Myocyte (in vitro differentiated cells): Measurements from ENCODE around the gene KHNYN. TPM values are rescaled to one million over a fixed set of nuclear protein-coding genes. Genes with fewer than 3 reads are reported as not detected.

Source experiments
- DNase-seq: peaks from one replicate; pipeline ENCODE4 v3.0.0-alpha.2; 2012; ENCODE audit warnings: low read depth
- total RNA-seq: library from RNA; depleted of rRNA; stranded (reverse); fragments of >200 nt; gene quantifications from 2 replicates; pipeline ENCODE4 v1.2.3, GENCODE V29; 2014

Gene KHNYN
- total RNA-seq, 1 donor from 2014 or later: 28.0 TPM

- DNase-seq: no peak
These were observed 7.5 kb upstream of the KHNYN start for GRCh38 chr14:24422261-24422660.

DNA sequence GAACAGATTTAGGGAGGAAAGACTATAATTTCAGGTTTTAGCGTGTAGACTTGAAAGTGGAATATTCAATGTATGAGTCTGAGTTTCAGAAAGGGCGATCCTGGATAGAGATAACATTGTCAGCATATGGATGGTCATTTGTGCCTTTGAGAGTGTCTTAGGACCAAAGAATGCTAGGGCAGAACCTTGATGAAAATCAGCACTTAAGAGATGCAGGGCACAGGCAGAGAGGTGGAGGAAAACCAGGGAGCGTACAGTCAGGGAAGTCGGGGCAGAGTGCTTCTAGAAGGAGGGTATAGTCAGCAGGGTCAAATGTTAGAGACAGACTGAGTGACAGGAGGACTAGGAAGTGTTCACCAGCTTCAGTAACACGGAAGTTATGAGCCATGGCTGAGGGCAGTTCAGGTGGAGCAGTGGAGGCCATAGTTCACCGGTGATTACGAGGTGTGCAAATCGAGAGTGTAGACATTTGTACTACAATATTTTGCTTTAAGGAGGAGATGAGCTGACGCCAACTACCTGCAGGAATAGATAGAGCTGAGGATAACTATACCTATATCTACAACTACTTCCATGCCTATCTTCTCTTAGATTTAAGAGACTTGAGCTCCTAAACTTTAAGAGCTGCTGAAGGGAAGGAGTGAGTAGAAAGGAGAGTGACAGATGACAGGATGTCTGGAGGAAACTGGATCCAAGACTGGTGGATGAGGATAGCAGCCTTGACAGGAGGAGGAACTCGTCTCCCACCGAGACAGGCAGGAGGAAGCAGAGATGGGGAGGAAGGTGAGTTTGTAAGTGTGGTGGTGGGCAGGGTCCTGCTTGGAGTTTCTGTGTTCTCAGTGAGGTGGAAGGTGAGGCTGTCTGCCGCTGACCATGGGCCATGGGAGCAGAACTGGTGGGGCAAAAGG, 6.8 kb upstream of the KHNYN start:
- no peak for DNase-seq

- peak; percentile 70 for DNase-seq
These were observed 4.0 kb upstream of the KHNYN start for GRCh38 chr14:24425704-24426103.

GRCh38 chr14:24426150-24426911, 3.4 kb upstream of the KHNYN start:
- no peak for DNase-seq

GRCh38 chr14:24426912-24427536, 2.7 kb upstream of the KHNYN start:
- no peak for DNase-seq

- no peak for DNase-seq
These were observed 1.9 kb upstream of the KHNYN start for GRCh38 chr14:24427537-24428508.

GRCh38 chr14:24428628-24429394, 943 bp upstream of the KHNYN start:
- DNase-seq: no peak

- DNase-seq: peak; percentile 79
These were observed 458 bp downstream of the KHNYN start for GRCh38 chr14:24430143-24430681.

GRCh38 chr14:24430682-24431568, 1.2 kb downstream of the KHNYN start:
- DNase-seq: peak; percentile 41

DNA sequence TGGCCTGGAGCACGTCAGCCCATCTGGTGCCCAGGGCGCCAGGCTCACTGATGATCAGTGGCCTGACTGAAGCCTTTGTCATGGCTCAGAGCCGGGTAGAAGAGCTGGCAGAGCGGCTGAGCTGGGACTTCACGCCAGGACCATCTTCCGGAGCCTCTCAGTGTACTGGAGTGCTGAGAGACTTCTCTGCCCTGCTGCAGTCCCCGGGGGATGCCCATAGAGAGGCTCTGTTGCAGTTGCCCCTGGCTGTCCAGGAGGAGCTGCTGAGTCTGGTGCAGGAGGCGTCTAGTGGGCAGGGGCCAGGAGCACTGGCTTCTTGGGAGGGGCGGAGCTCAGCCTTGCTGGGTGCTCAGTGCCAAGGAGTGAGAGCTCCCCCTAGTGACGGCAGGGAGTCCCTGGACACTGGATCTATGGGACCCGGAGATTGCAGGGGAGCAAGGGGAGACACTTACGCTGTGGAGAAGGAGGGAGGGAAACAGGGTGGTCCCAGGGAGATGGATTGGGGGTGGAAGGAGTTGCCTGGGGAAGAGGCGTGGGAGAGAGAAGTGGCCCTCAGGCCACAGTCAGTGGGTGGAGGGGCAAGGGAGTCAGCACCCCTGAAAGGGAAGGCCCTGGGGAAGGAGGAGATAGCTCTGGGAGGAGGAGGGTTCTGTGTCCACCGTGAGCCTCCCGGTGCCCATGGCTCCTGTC, 2.0 kb downstream of the KHNYN start:
- peak; percentile 94 for DNase-seq

DNA sequence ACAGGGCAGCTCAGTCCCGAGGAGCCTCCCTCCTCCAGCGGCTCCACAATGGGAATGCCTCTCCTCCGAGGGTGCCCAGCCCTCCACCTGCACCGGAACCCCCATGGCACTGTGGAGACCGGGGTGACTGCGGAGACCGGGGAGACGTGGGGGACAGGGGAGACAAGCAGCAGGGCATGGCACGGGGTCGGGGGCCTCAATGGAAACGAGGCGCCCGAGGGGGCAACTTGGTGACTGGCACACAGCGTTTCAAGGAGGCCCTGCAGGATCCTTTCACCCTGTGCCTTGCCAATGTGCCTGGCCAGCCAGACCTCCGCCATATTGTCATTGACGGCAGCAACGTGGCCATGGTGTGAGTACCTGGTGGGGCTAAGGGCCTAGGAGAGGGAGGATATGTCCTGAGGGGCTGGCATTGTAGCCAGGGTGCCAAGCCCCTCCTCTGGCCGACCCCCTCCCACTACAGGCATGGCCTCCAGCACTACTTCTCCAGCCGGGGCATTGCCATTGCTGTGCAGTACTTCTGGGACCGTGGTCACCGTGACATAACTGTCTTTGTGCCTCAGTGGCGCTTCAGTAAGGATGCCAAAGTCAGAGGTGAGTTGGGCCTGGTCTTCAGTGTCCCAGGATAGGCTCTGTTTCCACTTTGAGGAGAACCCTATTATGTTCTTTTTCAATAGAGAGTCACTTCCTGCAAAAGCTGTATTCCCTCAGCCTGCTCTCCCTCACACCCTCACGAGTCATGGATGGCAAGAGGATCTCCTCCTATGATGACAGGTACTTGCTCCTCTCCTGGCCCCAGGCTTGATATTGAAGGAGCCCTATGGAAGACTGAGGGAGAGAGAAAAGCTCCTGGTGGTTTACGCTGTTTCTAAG, 2.7 kb downstream of the KHNYN start:
- DNase-seq: no peak

DNA sequence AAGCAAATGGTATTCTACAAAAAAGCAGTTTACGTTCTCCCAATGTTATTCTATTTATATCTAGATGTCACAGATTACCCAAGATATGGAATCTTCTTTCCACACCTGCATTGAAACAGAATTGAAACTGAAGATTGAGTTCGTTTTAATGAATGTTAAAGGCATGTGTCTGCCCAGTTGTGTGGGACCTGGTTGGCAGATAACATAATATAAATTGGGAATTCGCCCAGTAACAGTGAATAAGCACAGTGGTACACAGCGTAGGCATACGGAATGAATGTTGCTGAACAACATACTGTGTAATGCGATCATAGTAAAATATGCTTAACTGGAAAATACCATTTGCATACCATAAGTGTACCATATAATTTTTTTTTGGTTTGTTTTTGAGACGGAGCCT, 4.3 kb downstream of the KHNYN start:
- DNase-seq: no peak

DNA sequence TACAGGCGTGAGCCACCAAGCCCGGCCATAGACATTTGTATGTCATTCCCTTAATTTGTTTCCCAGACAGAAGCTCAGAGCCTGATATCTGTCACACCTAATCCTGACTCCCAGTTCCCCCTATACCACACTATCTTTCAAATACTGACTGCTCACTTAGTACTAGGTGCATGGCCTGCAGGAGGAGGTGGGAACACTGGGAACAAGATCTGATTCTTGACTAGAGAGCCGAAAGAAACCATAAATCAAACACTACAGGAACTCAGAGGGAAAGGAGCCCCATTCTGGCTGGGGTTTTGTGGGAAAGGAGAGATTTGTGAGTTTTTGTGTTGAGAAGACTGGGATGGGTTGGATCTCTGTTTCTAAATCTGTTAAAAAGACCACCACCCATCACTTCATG, 4.9 kb downstream of the KHNYN start:
- DNase-seq: no peak

- DNase-seq: no peak
These were observed 5.5 kb downstream of the KHNYN start for GRCh38 chr14:24435192-24435810.

- no peak for DNase-seq
These were observed 6.2 kb downstream of the KHNYN start for GRCh38 chr14:24435998-24436354.

- peak; percentile 78 for DNase-seq
These were observed 6.7 kb downstream of the KHNYN start for GRCh38 chr14:24436355-24437019.
